GM18502 (cell line): ENCODE data around the gene LENEP.

Experiments
- ATAC-seq: cut with Tn5 transposase; IDR thresholded peaks from one replicate; pipeline ENCODE4 v1.9.1; 2021; ENCODE audit warnings: mild to moderate bottlenecking; ENCODE audit not compliant: unreplicated experiment, poor library complexity

Gene LENEP

GRCh38 chr1:155008015-155008941, 14.9 kb downstream of the LENEP start:
- no peak for ATAC-seq

- no peak for ATAC-seq
These were observed 15.9 kb downstream of the LENEP start for GRCh38 chr1:155009221-155009711.

DNA sequence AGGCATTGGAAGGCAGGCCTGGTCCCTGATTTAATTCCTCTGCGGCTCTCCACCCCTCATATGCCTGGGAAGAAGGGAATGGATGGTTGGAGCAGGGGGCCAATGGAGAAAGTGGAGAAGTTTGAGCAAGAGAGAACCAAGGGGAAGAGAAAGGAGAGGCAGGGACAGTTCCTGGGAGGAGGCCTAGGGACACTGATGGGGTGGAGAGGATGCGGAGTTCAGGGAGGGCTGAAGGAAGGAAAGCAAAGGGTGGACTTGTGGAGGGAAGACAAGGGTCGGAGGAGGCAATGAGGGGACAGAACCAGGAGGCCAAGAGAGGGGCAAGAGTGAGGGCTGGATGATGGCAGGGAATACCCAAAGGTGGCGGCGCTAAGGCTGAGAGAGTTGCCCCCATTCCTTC, 16.4 kb downstream of the LENEP start:
- no peak for ATAC-seq

DNA sequence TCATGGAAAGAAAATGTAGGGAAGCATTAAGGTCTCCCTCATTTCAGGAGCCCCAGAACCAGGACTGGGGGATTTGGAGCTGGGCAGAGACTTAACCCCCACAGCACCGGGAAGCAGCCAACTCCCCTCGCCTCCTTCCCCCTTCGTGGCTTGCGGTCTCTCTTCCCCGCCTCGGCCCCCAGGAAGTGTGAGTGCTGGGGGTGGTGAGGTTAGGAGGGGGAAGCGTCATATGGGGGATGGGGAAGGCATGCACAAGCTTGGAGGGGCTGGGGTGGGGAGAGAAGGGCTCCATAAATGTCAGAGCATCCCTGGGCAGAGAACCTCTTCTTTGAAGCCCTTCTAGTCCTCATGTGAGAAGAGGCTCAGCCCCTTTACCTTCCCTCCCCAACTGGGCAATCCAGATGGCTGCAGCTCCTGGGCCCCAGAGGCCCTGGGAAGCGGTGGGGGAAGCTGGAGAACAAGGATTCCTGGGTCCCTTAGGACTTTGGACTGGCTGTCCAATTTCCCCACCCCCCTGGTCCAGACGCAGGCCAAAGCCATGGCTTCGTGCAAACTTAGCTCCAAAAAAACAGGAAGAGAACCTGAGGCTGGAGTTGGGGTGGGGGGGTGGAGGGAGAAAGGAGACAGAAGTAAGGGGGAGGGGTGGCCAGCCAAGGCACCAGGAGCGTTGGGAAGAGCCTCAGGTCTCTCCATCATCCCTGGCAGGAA, 17.0 kb downstream of the LENEP start:
- no peak for ATAC-seq

DNA sequence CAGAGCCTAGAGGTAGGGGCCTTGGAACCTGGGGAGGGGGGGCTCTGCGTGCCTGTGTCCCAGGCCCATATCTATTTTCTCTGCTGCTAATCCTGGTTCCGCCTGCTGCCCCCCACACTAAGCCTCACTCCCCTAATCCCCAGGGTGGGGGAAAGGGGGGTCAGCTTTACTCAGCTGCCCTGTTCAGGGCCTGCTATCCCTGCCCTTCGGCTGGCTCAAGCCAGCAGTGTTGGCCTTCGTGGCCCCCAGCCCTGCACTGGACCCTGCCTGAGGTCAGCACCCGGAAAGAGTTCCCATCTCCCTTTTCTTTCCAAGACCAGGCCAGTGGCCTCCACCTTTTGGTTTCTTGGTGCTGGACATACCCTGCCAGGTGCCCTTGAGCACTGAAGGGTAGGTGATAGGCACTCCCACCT, 17.6 kb downstream of the LENEP start:
- no peak for ATAC-seq

- no peak for ATAC-seq
These were observed 18.1 kb downstream of the LENEP start for GRCh38 chr1:155011437-155012025.

GRCh38 chr1:155012026-155012546, 18.7 kb downstream of the LENEP start:
- no peak for ATAC-seq

DNA sequence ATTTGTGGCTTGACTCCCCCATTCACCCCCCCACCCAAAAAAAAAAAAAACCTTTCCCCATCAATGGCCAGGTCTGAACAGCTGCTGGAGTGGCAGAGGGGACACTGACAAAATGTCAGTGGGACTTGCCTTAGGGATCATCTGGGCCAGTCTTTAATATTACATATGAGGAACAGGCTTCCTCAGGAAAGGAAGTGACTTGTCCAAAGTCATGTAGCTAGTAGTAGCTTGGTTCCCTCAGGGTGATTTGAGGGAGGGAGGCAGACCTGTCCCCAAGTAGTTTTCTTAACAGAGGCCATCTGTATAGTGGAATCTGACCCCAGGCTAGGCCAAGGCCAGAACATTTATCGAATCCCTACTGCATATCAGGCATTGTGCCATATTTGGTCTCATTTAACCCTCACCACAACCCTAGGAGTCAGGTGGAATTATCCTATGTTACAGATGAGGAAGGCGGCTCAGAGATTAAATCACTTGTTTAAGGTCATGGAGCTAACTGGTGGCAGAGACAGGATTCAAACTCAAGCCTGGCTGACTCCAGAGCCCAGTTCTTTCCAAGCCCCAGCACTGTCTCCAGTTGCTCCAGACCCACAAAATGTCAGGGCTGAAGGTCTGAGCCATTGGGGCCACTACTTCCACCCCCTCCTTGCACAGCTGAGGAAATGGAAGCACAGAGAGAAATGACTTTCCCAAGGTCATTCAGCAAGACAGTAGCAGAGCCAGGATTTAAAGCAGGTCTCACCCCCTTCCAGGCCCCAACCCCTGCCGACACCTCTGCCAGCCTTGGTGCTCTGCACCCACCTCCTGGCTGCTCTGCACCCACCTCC, 19.6 kb downstream of the LENEP start:
- no peak for ATAC-seq

DNA sequence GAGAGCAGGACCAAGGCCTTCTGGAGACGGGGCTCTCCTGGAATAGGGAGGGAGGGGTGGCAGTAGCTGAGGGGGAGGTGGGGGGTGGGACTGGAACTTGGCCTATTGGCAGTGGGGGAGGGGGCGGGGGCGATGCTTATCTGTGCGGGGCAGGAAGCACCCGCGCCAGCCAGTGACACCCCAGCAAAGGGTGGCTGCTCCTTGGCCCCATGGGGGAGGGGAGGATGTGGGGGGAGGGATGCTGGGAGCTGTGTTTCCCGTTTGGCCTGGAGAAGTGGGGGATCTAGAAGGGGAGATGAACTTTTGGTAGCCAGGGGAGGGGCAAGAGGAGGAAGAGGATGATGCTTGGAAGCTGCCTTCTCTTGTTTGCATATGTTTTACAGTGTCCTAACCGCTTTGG, 20.2 kb downstream of the LENEP start:
- ATAC-seq, result no peak

- no peak for ATAC-seq
These were observed 21.5 kb downstream of the LENEP start for GRCh38 chr1:155014709-155015508.

- ATAC-seq, result no peak
These were observed 22.3 kb downstream of the LENEP start for GRCh38 chr1:155015527-155016230.

DNA sequence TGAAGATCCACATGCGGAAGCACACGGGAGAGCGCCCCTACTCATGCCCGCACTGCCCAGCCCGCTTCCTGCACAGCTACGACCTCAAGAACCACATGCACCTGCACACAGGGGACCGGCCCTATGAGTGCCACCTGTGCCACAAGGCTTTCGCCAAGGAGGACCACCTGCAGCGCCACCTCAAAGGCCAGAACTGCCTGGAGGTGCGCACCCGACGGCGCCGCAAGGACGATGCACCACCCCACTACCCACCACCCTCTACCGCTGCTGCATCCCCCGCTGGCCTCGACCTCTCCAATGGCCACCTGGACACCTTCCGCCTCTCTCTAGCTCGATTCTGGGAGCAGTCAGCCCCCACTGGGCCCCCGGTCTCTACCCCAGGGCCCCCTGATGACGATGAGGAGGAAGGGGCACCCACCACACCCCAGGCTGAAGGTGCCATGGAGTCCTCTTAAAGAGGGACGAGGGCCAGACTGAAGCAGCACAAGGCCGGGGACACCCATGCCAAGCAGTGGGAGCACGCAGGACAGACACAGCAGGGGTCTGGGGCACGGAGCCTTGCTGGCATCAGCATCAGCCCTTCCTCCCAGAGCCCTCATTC, 22.9 kb downstream of the LENEP start:
- ATAC-seq, result no peak

DNA sequence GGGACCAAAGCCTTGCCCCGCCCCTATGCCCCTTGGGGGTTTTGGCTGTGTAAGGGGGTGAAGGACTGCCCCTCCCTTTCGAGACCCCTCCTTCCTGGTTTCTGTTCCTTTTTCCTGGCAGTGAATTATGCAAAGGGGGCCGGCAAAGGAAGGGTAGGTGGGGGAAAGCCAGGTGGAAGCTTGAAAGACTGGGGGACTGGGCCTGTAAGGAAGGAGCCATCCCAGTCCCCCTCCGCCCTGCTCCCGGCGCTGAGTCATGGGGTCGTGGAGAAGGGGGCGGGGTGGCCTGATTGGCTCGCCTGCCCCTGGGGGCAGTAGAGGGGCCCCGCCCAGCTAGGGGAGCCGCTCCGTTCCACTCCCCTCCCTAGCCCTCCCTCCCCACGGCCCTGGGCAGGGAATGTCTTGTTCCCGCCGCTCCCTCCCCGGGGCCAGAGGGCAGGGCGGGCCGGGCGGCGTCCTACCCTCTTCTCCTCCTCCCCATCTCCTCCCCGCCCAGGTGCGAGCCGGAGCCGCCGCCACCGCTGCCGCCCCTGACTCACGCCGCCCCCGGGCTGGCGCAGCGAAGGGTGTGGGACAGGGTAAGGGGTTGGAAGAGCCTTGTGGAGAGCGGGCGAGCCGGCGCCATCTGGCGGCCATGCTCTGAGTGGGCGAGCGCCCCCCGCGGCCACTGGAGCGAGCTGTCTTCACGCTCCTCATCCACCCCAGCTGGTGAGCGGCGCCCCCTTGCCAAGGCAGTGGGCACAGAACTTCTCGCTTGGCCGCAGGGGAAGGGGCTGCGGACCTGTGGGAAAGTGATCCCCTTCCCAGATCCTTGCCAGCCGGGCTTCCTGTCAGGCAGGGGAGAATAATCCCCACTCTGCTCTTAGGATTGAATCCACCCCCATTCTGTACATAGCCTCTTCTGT, 23.9 kb downstream of the LENEP start:
- ATAC-seq, result peak; percentile 81

DNA sequence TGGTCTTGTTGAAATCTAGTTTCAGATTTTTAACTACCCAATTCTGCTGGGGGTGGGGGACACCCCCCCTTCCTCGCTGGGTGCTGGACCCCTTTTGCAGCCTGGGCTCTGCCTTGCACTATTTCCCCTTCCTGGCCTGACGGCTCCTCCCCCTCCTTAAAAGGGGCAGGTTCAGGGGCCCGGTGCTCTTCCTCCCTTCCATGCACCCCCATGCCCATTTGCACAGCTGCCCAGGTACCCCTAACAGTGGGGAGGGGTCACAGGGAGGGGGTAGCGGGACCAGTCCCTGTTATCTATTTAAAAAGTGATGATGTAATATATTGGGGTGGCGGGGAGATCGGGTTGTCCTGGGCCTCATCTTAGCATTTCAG, 24.5 kb downstream of the LENEP start:
- ATAC-seq, result no peak

DNA sequence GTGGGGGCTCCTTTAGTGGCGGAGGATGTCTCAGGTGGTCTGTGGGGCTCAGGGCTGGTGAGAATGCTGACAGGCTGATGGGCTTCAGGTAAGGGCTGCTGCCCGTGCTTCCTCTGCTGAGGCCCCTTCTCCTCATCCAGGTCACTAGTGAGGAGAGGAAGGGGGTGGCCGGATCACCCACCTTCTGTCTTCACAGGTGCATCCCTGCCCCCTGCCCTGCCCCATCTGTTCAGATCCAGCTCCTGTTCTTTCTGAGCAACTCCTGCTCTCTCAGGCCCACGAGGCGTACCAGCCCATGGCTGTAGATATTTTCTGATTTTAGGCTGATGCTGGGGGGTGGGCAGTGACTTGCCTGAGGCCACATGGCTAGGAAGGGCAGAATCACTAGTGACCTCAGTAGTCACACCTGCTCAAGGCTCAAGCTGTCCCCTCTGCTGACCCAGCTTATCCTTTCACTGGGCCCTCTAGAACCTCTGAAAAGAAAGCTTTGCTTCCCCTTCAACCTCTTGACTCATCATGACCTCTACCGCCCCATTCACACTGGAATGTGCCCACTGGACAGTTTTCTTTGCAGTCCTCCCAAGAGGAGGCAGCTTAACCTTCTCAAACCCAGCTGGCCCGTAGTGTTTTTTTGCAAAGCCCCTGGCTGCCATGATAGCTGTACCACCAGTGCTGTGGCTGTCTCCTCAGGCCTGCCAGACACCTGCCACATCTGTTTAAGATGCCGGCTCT, 25.4 kb downstream of the LENEP start:
- no peak for ATAC-seq

GRCh38 chr1:155019377-155020245, 26.2 kb downstream of the LENEP start:
- no peak for ATAC-seq
